ENCODE data around the gene CPNE7.
A peak's percentile ranks its signal among the peaks of the same experiment; 100 is the strongest.
"Not testable (repeated sequence)": the region's sequence is repeated elsewhere in the genome, so short reads cannot be mapped to it uniquely, and the experiment has no call there.

CPNE7 gene

DNA sequence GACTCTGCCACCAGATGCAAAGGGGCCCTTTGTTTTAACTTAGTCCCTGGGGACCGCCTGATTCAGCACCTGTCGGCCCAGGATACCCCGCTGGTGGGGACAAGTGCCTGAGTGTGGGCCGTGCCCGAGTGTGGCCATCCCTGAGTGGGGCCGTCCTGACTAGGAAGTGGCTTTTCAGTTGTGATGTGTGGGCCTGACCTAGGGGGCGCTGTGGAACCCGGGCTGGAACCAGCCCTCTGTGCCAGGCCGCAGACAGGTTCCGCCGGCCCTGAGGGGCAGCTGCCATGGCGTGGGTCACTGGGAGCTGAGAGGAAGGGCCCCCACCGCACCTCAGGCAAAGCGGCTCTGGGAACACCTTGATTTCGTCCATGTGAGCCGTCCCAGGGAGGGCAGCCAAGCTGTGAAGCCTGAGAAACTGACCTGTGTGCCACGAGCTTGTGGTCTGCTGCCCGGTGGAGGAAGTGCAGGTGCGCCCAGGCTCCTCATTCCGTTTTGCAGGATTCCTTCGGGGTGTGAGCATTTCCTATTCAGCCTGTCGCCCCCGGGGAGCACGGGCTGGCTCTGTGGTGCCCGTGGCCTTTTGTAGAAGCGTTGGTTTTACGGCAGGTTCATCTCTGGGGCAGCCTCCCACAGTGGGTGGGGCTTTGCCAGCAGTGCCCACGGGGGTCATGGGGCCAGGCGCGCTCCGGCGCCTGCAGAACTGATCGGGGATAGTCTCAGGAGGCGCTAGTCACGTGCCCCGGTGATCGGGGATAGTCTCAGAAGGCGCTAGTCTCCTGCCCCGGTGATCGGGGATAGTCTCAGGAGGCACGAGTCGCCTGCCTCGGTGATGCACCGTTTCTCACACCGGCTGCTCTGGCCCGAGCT lies 9.8 kb upstream of the CPNE7 start:
- DNase-seq (ENCODE audit: low read depth in 2 of 2) = peak; percentile 14 to 16

DNA sequence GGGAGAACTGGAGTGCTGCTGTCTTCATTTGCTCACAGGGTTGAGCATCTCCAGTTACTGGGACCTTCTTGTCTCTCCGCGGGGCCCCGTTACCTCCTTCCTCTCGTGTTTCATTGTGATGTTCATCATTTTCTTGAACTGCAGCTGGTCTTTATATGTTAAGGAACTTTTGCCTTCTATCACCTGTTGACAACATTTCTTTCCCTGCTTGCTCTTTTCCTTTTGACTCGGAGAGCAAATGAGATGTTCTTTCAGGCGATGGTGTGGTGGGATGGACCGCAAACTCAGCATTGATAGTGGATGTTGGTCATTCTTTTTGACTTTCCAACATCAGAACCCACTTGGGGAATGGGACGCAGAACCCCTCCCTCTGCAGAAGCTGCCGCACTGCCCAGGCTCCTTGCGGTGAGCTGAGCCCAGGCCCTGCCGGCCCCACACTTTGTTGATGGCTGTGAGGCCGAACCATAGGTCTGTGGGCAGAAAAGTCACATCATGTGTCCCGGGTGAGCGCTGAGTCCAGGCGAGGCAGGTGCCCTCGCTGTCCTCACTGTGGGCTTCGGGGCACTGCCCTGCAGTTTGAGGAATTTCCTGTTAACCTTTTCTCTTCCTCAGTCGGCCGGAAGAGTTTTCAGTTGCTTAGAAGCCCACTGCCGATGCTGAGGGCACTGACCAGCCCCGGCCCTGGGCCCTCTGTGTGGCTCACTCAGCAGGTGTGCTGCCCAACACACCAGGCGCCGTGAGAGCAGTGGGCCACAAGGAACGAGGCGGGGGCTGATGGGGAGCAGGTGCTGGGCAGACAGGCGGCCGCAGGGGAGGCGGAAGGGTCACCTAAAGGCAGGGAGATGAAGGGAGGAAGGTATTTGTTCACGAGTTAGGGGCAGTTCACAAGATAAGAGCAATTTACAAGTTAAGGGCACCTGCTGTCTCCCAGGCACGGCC lies 7.6 kb upstream of the CPNE7 start:
- no peak for DNase-seq (ENCODE audit: low read depth in 2 of 2)

DNA sequence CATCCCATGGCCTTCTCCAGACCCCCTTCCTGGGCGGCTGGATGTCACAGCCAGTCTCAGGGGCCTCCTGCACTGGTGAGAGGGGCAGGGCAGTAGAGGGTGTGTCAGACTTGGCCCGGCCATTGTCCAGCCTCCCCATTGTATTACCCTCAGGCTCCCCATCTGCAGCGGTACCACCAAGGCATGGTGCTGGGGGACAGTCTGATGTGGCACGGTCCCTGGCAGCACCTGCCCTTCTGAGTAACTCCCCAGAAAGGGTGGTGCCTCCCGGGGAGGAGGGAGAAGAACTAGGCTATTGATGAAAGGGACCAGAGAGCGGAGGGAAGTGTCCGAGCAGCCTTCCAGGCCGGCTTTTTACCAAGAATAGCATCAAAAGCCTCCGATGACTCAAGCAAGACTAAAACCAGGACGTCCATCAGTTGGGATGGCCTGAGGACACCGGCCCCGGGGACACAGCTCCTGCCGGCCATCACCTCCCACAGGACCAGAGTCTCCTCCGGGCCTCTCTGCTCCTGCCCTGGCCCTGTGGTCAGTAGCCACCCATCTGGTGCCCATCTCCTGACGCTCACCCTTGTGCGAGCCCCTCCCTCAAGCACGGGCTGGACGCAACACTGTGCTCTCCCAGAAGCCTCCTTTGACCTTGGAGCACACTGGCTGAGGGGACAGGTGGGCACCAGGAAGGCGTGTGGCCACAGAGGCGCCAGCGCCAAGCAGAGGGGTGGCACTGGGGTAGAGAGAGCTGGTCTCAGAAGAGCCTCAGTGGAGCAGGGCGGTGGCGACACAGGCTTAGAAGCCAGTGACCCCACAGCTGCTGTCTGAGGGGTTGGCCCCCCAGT lies 5.8 kb upstream of the CPNE7 start:
- no peak for DNase-seq (ENCODE audit: low read depth in 2 of 2)

DNA sequence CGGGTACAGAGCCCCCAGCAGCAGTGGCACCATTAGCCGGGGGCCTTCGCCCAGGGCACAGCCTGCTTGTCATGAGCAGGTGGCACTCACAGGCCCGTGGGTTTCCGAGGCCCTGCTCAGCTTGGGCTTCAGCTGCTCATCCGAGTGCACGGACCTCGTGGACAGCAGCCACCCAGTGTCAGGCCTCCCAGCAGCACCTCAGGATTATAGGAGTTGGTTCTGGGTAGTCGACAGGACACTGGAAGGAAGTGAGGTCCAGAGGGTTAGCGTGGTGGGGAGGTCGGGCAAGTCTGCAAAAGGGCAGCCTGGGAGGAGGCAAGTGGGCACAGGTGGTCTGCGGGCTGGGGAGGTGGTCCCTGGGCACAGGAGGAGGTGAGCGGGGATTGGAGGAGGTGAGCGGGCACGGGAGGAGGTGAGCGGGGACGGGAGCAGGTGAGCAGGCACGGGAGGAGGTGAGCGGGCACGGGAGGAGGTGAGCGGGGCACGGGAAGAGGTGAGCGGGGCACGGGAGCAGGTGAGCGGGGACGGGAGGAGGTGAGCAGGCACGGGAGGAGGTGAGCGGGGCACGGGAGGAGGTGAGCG lies 5.1 kb upstream of the CPNE7 start:
- DNase-seq (ENCODE audit: low read depth in 2 of 2) = no peak

DNA sequence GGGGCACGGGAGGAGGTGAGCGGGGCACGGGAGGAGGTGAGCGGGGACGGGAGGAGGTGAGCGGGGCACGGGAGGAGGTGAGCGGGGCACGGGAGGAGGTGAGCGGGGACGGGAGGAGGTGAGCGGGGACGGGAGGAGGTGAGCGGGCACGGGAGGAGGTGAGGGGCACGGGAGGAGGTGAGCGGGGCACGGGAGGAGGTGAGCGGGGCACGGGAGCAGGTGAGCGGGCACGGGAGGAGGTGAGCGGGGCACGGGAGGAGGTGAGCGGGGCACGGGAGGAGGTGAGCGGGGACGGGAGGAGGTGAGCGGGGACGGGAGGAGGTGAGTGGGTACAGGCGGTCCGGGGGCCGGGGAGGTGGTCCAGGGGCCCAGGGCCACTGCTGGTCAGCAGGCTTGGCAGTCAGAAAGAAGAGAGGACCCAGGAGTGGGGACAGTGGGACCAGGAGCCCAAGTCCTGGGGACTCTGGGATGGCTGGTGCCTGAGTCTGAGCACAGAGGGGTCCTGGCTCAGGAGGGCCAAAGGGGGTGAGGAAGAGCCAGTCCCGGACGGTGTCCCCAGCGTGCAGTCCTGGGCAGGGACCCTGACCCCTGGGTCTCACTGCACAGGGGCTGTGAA lies 4.5 kb upstream of the CPNE7 start:
- not testable (repeated sequence) for DNase-seq (ENCODE audit: low read depth in 2 of 2)

DNA sequence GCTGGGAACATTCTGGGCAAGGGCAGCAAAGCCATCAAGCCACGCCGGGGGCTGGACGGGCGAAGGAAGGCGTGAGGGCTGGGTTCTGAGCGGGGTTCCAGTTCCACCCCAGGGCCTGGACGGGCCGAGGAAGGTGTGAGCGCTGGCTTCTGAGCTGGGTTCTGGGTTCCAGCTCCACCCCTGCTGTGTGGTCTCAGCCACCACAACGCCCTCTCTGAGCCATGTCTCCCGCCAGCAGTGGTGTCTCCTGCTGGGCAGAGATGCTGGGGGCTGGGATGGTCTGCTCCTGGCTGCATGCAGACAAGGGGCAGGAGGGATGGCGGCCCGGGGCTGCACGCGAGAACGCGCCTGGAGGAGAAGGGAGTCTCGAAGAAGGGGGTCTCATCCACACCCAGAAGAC lies 3.9 kb upstream of the CPNE7 start:
- no peak for DNase-seq (ENCODE audit: low read depth in 2 of 2)

DNA sequence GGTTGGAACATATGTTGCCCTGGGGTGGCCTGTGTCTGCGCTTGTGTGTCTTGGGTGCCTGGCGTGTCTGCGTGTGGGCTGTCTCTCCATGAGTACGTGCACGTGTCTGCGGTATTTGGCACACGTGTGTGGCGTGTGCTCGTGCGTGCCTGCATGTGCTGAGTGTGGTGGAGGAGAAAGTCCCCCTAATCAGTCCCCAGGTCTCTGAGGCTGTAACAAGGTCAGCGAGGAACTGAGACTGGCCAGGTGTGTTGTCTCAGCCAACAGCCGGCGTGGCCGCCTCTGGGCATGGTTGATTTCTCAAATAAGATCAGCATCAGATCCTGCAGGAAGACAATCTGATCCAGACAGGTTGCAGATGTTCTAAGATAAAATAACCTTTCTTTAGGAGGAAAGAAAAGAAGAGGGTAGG lies 3.5 kb upstream of the CPNE7 start:
- no peak for DNase-seq (ENCODE audit: low read depth in 2 of 2)

DNA sequence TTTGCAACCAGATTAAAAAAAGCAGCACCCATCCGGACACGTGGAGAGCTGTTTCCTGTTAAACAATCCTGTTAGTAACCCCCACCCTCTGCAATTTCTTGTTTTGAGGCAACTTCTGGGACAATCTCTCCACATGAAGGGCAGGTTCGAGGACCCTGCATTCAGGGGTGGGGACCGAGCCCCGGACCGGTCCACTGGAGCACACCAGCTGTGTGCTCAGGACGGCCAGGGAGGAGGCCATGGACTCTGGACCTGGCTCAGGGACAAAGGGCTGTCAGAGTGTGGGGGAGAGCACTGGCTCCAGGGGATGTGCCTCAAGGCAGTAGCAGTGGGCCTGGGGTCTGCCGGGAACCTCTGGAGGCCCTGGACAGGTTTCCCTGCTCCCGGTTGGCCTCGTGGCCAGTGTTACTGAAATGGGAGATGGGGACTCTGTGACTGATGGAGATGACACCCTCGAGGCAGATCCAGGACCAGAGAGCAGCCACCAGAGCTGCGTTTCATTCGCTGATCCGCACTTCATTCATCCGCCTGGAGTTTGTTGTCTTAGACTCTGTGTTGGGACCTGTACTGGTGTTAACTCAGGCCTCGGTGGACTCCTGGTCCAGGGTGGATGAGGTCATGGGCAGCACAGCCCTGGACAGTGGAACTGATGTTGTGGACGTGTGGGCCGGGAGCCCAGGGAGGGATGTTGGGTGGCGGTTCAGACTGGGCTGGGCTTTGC lies 2.9 kb upstream of the CPNE7 start:
- no peak for DNase-seq (ENCODE audit: low read depth in 2 of 2)

DNA sequence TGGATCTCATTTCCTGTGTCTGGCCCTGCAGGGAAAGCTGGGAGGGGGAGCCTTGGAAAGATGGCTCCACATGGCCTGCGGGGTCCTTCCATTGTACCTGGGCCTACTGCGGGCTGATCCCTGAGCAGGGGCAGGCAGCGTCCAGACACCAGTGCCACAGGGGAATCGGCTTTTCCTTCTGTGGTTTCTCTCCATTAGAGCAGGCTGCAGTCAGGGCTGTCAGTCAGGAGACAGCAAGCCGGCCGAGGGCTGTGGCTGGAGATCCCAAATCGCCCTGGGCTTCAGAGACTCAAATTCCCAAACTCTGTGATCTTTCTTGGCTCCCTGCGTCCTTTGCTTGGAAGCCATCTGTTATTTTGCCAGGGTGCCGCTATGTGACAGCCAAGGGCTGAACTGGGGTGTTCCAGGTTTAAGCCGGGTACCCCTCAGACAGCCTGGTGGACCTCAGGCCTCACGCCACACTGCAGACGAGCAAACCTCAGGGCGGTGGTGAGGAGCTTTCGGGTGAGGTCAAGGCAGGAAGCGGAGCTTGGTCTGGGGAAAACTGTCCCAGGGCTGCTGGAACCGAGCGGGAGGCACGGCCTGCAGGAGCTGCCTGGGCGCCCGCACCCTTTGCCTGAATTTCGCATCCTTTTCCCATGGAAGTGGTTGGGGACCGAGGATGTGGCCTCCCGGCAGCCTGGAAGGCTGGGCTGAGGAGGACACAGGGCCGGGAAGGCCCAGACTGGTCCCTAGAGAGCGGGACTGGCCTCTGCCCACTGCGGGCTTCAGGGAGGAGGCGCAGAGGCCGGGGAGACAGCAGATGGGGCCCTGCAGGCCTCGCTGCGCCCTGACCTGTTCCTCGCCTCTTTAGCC lies 1.5 kb upstream of the CPNE7 start:
- DNase-seq (ENCODE audit: low read depth in 2 of 2) = no peak

DNA sequence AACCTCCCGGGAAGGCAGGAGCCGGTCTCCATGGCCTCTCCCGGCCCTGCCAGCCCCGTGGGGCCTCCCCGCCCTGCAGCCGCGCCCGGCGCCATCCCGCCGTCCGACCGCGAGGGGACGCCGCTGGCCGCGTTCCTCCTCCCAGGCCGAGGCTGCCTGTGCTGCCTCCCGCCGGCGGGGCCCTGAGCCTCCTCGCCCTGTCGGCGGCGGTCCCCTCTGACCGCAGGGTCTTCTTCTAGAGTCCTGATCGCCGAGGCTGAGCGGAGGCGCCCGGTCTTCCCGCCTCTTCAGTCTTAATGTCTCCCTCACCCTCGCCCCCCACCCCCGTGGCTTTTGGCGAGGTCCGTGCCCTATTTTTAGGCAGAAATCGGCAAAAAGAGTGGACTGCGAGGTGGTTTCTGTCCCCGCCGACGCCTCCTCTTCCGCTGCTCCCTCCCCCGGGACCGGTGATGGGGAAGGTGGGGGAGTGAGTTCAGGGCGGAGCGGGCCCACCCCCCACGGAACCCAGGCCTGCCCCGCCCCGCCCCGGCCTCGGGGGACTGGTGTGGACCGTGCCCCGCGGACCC lies 794 bp upstream of the CPNE7 start:
- DNase-seq (ENCODE audit: low read depth in 2 of 2) = no peak

DNA sequence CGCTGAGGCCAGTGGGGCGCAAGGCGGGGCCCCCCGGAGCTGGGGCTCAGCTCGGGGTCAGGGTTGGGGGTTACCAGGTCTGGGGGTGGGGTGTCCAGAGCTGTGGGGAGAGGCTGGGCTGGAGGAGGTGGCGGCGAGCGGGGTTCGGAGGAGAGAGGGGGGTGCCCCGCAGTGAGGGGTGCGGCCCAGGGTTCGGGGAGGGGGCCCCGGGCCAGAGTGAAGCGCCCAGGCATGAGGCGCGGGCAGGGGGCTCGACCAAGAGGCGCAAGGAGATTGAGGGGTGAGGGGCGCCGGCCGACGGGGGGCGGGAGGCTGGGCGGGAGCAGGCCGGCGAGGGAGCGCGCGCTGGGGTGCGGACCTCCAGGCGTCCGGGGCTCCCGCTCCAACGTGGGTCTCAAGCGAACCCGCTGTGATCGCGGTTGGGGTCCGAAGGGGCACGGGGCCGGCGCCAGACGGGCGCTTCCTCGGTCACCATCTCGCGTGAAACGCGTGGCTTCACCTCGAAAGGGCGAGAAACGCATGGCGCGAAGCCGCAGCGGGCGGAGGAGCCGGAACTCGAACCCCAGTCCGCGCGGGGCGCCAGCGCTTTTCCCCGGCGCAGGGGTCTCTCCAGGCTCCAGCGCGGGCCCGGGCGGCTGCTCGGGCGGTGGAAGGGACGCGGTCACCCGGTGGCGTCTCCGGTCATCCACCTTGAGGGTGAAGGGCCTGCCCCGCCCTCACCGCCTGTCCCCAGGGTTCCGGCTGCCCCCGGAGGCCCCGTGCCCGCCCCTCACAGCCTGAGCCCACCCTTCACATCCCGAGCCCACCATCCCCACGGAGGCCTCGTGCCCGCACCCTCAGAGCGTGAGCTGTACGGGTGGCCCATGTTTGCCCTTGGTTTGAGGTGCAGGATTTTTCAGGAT lies 846 bp downstream of the CPNE7 start:
- no peak for DNase-seq (ENCODE audit: low read depth in 2 of 2)

DNA sequence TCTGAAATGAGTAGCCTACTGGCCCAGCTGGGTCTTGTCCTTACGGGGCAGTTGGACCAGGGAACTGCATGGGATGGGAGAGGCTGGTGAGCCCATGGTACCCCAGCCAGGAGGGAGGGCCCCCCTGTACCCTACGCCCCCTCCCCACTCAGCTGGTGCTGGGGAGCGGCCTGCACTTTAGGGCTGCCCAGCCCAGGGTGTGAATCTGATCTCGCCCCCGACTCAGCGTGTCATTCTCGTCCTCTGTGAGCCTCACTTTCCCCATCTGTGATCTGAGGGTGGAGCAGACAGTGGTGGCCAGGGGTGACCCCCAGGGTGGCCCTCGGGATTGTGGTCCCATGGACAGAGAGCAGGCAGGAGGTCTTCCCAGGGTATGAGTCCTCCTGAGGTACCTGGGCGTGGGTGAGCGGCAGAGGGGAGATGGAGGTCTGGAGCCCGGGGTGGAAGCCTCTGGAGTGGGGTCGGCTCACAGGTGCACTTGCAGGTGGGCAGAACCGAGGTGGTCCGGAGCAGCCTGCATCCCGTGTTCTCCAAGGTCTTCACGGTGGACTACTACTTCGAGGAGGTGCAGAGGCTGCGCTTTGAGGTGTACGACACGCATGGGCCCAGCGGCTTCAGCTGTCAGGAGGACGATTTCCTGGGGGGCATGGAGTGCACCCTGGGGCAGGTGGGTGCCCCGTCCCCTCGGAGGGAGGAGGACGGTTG lies 1.6 kb downstream of the CPNE7 start:
- no peak for DNase-seq (ENCODE audit: low read depth in 2 of 2)

DNA sequence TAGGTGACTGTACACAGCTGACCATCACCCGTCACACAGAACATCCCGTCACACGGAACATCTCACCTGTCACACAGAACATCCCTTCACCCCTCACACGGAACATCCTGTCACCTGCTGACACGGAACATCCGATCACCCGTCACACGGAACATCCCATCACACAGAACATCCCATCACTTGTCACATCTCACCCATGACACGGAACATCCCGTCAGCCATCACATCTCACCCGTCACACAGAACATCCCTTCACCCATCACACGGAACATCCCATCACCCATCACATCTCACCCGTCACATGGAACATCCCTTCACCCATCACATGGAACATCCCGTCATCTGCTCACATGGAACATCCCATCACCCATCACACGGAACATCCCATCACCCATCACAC lies 3.8 kb downstream of the CPNE7 start:
- no peak for DNase-seq (ENCODE audit: low read depth in 2 of 2)

DNA sequence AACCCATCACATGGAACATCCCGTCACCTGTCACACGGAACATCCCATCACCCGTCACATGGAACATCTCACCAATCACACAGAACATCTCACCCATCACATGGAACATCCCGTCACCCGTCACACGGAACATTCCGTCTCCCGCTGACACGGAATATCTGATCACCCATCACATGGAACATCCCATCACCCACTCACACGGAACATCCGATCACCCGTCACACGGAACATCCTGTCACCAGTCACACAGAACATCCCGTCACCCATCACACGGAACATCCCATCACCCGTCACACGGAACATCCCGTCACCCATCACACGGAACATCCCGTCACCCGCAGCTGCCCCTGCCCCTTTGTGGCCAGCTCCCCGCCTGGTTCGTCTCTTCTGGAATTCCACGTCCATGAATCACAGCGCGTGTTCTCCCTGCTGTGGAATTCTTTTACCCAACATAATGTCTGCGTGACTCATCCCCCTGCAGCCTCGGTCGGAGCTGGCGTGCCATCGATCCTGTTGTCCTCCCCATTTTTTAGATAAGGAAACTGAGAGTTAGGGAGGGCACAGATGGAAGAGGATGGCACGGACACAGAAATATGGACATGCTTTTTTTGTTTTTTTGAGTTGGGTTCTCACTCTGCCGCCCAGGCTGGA lies 5.6 kb downstream of the CPNE7 start:
- DNase-seq (ENCODE audit: low read depth in 2 of 2) = no peak

DNA sequence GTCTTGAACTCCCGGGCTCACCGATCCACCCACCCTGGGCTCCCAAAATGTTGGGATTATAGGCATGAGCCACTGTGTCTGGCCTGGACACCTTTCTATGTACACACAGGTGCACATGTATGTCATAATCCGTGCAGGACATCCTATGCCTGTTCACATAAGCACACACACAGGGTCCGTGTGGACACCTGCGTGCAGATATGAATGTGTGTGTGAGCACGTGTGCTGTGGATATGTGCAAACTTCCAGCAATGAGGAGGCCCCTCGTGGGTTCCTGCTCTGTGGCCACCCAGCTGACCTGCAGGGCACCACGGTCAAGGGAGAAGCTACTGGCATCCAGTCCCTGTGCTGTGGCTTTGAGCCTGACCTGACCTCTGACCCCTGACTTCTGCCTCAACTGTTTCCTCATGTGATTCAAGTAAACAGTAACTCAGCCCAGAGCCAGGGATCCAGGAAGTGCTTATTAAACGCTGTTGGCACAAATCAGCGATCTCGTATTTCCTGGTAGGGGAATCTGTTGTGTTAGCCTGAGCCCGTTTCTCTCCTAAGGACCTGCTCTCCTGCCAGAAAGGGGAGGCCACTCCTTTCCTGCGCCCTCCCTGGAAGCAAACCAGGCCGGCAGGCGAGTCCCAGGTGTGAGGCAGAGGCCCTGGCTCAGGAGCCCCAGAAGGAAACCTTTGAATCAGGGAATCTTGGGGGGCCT lies 6.5 kb downstream of the CPNE7 start:
- no peak for DNase-seq (ENCODE audit: low read depth in 2 of 2)

DNA sequence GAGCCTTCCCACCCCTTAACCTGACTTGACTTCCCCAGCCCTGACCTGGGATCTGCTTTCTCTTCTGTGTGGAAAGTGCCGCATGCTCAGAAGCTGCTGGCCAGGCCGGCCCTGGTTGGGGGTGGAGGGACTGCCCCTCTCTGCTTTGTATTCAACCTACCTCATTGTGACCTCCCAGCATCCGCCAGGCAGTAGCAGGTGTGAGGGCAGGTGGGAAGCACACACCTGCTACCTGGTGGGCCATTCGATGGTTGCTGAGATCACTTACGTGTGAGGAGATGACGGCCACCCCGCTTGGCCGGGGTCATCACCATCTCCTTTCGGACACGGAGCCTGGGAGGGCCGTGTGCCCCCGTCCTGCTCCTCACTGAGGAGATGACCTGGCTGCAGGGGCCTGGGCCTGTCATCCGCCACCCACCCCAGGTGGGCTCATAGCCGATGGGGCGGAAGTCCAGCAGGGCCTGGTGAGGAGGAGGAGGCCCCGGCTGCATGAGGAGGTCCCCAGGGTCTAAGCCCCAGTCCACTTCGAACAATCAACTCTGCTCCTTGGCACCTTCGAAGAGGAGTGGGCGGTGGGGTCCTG lies 7.1 kb downstream of the CPNE7 start:
- DNase-seq (ENCODE audit: low read depth in 2 of 2) = no peak

All from stimulated activated CD8-positive, alpha-beta memory T cell treated with anti-CD3 and anti-CD28 coated beads, Interleukin-7, amount 100 ng/mL, for 1 hour (primary cell).